LNCAP (cell line): ENCODE measurements around the gene MYOD1.

Experiments
- TF ChIP-seq, protein P1 (sequence below): fragments of 450-650 bp; IDR thresholded peaks from 2 replicates; pipeline ENCODE4 v1.5.1; 2017; ENCODE audit warnings: mild to moderate bottlenecking

MYOD1 gene

DNA sequence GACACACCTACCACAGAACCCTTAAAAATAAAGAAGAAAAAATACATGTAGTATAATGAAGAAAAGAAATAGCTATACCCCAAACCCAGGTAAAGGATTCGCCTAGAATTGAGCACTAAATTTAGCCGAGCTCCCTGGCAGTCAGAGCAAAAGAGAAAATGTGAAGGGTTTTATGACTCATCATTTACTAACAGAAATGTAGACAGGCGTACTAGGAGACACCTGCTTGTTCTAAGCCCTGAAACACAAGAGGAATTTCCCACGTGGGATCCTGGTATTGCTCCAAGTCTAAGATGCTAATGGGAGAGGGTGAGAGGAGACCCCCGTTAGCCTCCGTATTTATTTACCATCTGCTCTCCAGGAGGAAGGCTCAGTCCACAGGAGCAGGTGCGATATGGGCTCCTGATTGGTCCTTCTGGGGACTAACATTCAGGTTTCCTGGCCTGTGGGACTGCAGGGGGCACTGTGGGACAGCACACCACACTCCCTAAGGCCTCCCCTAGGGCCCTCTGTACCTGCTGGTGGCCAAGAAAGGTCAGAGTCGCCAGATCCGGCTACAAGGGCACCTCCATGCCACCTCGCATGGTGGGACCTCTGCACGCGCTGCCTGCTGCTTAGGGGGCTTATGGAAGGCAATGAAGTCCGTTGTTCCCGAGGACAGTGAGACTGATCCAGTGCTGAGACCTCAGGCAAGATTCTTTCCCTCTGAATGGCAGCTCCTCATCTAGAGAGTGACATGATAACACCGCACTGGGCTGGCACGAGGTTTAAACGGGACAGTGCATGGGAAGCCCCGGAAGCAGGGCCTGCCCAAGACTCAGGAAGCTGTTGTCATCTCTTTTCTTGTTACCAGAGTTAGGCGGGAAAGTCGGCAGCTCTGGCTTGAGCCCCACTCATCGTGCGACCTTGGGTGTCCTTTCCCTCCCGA is 41.0 kb downstream of the MYOD1 start:
- TF ChIP-seq, protein P1, sequence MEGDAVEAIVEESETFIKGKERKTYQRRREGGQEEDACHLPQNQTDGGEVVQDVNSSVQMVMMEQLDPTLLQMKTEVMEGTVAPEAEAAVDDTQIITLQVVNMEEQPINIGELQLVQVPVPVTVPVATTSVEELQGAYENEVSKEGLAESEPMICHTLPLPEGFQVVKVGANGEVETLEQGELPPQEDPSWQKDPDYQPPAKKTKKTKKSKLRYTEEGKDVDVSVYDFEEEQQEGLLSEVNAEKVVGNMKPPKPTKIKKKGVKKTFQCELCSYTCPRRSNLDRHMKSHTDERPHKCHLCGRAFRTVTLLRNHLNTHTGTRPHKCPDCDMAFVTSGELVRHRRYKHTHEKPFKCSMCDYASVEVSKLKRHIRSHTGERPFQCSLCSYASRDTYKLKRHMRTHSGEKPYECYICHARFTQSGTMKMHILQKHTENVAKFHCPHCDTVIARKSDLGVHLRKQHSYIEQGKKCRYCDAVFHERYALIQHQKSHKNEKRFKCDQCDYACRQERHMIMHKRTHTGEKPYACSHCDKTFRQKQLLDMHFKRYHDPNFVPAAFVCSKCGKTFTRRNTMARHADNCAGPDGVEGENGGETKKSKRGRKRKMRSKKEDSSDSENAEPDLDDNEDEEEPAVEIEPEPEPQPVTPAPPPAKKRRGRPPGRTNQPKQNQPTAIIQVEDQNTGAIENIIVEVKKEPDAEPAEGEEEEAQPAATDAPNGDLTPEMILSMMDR: peak; percentile 78

DNA sequence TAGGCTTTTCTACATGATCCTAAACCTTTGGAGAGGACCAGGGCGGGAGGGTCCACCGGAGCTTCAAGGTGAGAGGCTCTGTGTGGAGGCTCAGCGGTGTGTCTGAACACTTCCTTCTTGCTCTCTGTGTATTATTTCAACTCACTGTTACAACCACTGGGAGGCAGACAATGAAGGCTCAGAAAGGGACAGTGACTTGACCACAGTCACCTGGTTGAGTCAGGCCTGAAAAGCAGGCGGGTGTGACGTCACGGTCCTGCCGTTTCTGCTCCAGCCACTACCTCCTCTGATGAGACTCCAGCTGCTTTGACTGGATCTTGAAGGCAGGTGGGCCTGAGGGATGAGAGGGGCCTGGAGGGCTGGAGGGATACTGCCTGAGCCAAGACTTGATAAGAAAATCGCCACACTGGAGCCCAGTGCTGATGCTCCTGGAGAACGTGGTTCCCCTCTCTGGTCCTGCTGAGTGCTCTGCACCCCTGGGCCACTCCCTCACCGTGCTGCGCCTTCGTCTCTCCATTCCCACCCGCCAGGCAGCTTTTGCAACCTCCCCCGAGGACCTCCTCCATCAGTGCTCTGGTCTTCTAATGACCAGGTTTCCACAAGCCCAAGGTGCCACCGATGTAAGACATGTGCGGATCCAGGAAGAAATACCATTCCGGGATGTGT is 43.1 kb downstream of the MYOD1 start:
- TF ChIP-seq, protein P1: no peak

DNA sequence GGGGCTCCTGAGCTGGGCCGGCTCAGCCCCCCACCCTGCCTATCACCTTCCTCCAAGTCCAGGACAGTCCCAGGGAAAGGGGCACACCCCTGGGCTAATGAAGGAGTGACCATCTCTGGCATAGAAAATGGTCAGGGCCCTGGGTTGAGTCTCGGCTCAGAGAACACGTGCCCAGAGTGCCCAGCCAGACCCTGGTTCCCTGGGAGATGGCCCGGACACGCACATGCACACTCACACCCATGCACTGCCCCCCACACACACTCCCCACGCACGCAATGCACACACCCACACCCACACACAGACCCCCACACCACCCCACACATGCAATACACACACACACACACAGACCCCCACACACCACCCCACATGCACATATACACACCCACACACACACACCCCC is 43.9 kb downstream of the MYOD1 start:
- TF ChIP-seq, protein P1: no peak

DNA sequence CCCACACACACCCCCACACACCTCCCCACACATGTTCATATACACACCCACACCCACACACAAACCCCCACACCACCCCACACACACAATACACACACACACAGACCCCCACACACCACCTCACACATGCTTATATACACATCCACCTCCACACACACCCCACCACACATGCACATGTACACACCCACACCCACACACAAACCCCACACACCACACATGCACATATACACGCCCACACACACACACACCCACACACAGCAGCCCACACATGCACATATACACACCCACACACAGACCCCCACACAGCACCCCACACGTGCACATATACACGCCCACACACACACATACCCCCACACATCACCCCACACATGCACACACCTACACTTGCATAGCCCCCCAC is 44.3 kb downstream of the MYOD1 start:
- TF ChIP-seq, protein P1: no peak

DNA sequence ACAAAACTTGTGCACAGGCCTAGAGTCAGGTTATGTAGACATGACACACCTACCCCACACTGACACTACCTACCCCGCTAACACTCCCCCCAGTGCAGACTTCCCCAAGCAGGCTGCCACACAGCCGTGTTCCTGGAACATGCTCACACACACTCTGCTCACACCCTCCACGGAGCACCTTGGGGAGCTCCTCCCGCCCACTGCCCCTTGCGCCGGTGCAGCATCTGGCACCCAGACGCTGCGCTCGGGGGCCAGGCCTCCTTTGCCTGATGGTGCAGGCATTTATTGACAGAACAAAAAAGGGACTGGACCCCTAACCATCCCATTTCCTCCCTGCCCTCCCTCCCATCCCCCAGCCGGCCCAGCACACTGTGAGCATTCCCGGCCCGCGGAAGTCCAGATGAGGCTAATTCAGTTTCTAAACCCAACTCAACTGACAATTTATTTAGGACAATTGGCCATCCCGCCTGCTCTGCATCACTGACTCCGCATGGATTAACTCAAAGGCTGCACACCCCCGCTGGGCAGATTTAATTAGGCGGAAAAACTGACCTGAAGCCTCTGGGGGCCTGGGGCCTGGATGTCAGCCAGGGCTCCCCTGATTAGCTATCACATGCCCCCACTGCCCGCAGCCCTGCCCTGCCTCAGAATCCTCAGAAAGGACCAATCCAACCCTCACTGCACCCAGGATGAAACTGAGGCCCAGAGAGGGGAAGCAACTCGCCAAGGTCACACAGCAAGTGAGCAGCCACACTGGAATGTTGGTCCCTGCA is 45.3 kb downstream of the MYOD1 start:
- TF ChIP-seq, protein P1: no peak

DNA sequence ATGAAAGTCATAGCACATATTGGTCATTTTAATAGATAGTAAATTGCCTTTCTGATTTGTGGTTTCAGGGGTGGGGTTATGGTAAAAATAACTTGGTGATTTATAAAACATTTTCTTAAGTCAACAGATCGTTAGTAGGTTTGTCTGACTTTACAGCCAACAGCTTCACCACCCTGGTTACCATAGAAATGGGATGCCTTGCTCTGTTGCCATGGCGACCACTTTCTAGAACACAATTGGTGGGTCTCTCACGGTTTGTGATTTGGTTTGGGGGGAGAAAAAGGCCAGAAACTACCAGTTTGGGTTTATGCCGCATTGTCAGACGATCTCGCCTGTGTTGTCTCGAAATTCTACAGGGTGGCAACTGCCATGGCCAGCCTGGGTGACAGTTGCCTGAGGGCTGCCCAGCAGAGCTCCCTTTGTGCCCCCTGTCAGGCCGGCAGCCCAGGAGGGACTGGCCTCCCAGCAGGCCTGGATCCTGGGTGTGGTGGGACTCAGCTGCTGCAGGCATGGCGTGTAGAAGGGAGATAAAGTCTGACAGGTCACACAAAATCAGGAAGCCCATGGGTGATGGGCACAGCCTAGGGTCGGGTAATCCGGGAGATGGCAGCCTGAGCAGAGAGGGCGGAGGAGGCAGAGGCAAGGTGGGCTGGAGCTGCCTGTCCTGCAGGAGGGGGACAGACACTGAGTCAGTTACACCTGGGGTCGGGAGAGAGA is 46.1 kb downstream of the MYOD1 start:
- TF ChIP-seq, protein P1: no peak

DNA sequence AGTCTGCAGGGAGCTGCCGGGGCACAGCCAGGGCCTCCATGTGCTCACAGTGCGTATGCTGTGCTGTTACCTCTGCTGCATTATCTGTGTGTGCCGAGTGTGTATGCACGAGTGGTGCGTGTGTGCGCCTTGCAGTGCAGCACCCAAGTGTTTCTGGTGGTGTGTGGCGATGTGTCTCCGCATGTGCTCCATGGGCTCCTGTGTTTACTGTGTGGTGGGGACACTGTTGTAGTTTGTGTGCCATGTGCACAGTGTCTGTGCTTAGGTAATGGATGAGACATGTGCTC is 46.6 kb downstream of the MYOD1 start:
- TF ChIP-seq, protein P1: no peak
